Nephron progenitor cell (in vitro differentiated cells): ENCODE data around the gene AGK.

Experiments
- DNase-seq: peaks from one replicate; pipeline ENCODE4 v3.0.0; 2021
- H3K27ac Mint-ChIP-seq: 2 replicates; pipeline ENCODE4 v1.8.0; 2021; ENCODE audit warnings: mild to moderate bottlenecking, moderate library complexity, mixed read lengths
- H3K27me3 Mint-ChIP-seq: 2 replicates; pipeline ENCODE4 v1.8.0; 2021; ENCODE audit warnings: mild to moderate bottlenecking, low read depth, mixed read lengths; ENCODE audit not compliant: poor library complexity
- H3K36me3 Mint-ChIP-seq: 2 replicates; pipeline ENCODE4 v1.8.0; 2021; ENCODE audit warnings: low read depth, mixed read lengths
- H3K4me1 Mint-ChIP-seq: 2 replicates; pipeline ENCODE4 v1.8.0; 2021; ENCODE audit warnings: mixed read lengths
- H3K4me3 Mint-ChIP-seq: 2 replicates; pipeline ENCODE4 v1.8.0; 2021; ENCODE audit warnings: mild to moderate bottlenecking, moderate library complexity, mixed read lengths
- H3K9me3 Mint-ChIP-seq: 2 replicates; pipeline ENCODE4 v1.8.0; 2021; ENCODE audit warnings: mild to moderate bottlenecking, moderate library complexity, mixed read lengths
- CTCF ChIP-seq: fragments of 200-600 bp; sonication (generic); IDR thresholded peaks from 2 replicates; pipeline ENCODE4 v1.5.0; 2021; ENCODE audit warnings: antibody characterized with exemption

The AGK gene

DNA sequence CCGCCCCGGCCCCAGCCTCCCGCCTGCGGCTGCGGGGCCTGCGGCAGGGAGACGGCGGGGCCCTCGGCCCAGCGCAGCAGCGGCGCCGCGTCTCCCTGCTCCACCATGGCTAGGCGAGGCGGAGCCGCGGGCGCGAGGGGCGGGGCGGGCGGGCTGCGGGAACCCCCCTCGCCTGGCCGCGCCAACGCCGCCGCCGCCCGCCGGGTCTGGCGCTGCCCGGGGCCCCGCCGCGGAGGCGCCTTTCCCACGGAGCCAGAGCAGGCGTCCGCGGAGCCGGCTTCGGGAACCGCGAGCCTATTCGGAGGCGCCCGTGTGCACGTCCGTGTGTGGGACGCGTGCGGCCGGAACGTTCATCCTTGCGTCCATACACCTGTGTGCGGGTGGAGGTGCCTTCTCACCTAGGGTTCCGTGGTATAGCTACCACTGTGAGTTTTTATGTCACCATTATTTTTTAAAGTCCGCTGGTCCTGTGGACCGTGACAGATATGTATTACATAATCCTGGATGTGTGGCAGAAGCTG, 150.9 kb downstream of the AGK start, which contains the start of gene DENND11:
Gene DENND11, minus strand, starts transcription at position 120 of the 521 bp plus-strand sequence. Its CDS starts 13 bp downstream, at position 107.
- no peak for TF ChIP-seq CTCF
- Mint-ChIP-seq H3K27ac (peak within 1 kb of the TSS; percentile 8), H3K9me3 (no peaks in the 10 kb centered on the region), H3K27me3 (peaks cover 29% of the 10 kb centered on the region), H3K4me3 (peak within 1 kb of the TSS; percentile 89), H3K4me1 (peaks cover 50% of the 10 kb centered on the region), H3K36me3 (no peaks in the 10 kb centered on the region)
- DNase-seq: peak; percentile 76

DNA sequence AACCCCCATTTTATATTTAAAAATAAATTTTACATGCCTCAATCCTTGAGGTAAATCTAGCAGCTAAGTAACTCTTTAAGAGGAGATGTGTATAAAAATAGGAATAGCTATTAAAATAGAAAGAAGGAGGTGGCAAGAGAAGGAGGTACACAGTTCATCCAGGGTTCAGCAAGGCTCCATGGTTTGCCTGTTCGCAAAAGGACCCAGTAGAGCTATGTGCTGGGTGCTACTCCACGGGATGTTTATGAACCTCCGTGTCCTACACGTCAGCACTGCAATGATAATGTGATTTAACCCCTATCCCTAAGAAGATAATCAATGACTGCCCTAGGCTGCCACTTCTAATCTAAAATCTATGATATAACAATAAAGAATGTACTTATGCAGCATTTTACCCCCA, 151.7 kb downstream of the AGK start:
- no peak for DNase-seq
- H3K36me3 Mint-ChIP-seq: no peaks in the 10 kb centered on the region
- no peak for TF ChIP-seq CTCF
- no peaks in the 10 kb centered on the region for H3K9me3 Mint-ChIP-seq
- peaks cover 45% of the 10 kb centered on the region for H3K4me1 Mint-ChIP-seq
- H3K27me3 Mint-ChIP-seq: peaks cover 26% of the 10 kb centered on the region
- peak overlapping the region; percentile 80 for H3K4me3 Mint-ChIP-seq
- H3K27ac Mint-ChIP-seq: no peak overlapping the region

DNA sequence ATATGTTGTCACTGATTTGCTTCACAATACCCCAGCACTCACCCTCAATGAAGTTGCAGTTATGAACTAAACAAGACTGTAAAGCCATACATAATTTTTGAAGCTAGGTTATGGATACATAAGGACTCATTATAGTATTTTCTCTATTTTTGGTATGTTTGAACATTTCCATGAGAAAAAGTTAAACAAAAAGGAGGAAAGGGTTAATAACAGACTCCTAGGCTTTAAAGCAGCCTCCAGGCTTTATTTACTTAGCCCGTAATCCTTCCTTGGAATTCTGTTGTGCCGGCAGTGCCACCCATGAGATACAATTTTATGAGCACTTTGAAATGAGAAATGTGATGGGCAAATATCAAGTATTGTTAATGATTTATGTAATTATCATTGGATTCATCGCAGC, 152.9 kb downstream of the AGK start:
- no peaks in the 10 kb centered on the region for H3K9me3 Mint-ChIP-seq
- no peak overlapping the region for H3K27ac Mint-ChIP-seq
- DNase-seq: no peak
- H3K4me1 Mint-ChIP-seq: peaks cover 45% of the 10 kb centered on the region
- peaks cover 26% of the 10 kb centered on the region for H3K27me3 Mint-ChIP-seq
- TF ChIP-seq CTCF: no peak
- H3K4me3 Mint-ChIP-seq: no peak overlapping the region
- H3K36me3 Mint-ChIP-seq: no peaks in the 10 kb centered on the region

DNA sequence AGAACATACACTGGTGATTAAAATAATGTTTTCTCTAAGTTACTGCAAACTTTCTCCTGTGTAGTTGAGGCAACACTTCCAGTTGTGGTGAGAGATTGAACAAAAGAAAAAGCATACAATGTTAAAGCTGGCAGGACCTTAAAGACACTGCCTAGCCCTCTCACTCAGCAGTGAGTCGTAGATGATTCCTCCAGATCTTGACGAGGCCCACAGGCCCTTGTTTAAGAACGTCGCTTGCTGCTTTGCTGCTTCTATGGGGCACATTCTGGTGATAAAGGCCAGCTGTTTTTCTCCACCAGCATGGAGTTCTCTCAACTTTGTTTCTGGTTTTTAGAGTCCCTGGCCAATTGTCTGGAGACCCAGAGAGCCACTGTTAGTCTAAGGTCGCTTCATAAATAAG, 153.5 kb downstream of the AGK start:
- no peak overlapping the region for H3K4me3 Mint-ChIP-seq
- peaks cover 42% of the 10 kb centered on the region for H3K4me1 Mint-ChIP-seq
- no peaks in the 10 kb centered on the region for H3K36me3 Mint-ChIP-seq
- H3K9me3 Mint-ChIP-seq: no peaks in the 10 kb centered on the region
- H3K27me3 Mint-ChIP-seq: peaks cover 26% of the 10 kb centered on the region
- no peak for TF ChIP-seq CTCF
- DNase-seq: no peak
- no peak overlapping the region for H3K27ac Mint-ChIP-seq
